OCI-LY3 (cell line): ENCODE measurements around the gene CMSS1.

Experiments
- H2AFZ ChIP-seq: fragments of 200-600, 300-600 bp; shearing (Covaris generic); 2 replicates; pipeline ENCODE4 v1.6.0; 2014; ENCODE audit warnings: antibody characterized with exemption, low read depth, low read length
- H3K27ac ChIP-seq: fragments of 200-600, 300-600 bp; sonication (generic); 2 replicates; pipeline ENCODE4 v1.5.1; 2014; ENCODE audit warnings: mild to moderate bottlenecking, low read length, moderate library complexity, mixed read lengths
- H3K27me3 ChIP-seq: fragments of 200-600, 300-600 bp; sonication (generic); 2 replicates; pipeline ENCODE4 v1.6.1; 2014; ENCODE audit warnings: low read depth, low read length, mixed read lengths
- H3K36me3 ChIP-seq: fragments of 200-600, 300-600 bp; sonication (generic); replicated peaks from 2 replicates; pipeline ENCODE3; 2014; ENCODE audit warnings: low read depth, low read length, mixed read lengths
- H3K4me1 ChIP-seq: fragments of 300-600, 200-600 bp; sonication (generic); 2 replicates; pipeline ENCODE4 v1.6.1; 2014; ENCODE audit warnings: low read length, mixed read lengths
- H3K4me2 ChIP-seq: fragments of 200-600, 300-600 bp; sonication (generic); 2 replicates; pipeline ENCODE4 v1.6.1; 2014; ENCODE audit warnings: low read length, mixed read lengths
- H3K4me3 ChIP-seq: fragments of 300-600, 200-600 bp; sonication (generic); 2 replicates; pipeline ENCODE4 v1.5.1; 2014; ENCODE audit warnings: antibody characterized with exemption, mild to moderate bottlenecking, low read length, moderate library complexity
- H3K79me2 ChIP-seq: fragments of 300-600, 200-600 bp; shearing (Covaris generic); 2 replicates; pipeline ENCODE4 v1.6.1; 2014; ENCODE audit warnings: mild to moderate bottlenecking, low read length, mixed read lengths
- H3K9ac ChIP-seq: fragments of 300-600, 200-600 bp; shearing (Covaris generic); 2 replicates; pipeline ENCODE4 v1.6.0; 2014; ENCODE audit warnings: mild to moderate bottlenecking, low read length, moderate library complexity
- H3K9me3 ChIP-seq: fragments of 200-600, 300-600 bp; shearing (Covaris generic); 2 replicates; pipeline ENCODE4 v1.6.1; 2014; ENCODE audit warnings: low read length, mixed read lengths; ENCODE audit not compliant: insufficient read depth
- H4K20me1 ChIP-seq: fragments of 200-600, 300-600 bp; sonication (generic); 2 replicates; pipeline ENCODE4 v1.6.1; 2016; ENCODE audit warnings: low read length, mixed read lengths; ENCODE audit not compliant: insufficient read depth
- CTCF ChIP-seq: fragments of 200-600, 300-600 bp; sonication (generic); IDR thresholded peaks from 2 replicates; pipeline ENCODE4 v1.5.1; 2014; ENCODE audit warnings: antibody characterized with exemption, low read length, low read depth
- EZH2phosphoT487 ChIP-seq: fragments of 200-600 bp; shearing (Covaris generic); IDR thresholded peaks from 2 replicates; pipeline ENCODE4 v1.6.1; 2018; ENCODE audit warnings: antibody characterized with exemption, mixed run types, low read depth

CMSS1 gene

GRCh38 chr3:100003609-100004503 is 186.2 kb downstream of the CMSS1 start:
- Histone ChIP-seq H3K36me3 (no peaks in the 10 kb centered on the region), H3K27me3 (no peaks in the 10 kb centered on the region), H3K9me3 (no peaks in the 10 kb centered on the region), H3K4me2 (peak overlapping the region; percentile 79), H2AFZ (no peak overlapping the region), H3K9ac (no peak overlapping the region), H3K27ac (peak overlapping the region; percentile 35; the same call in 1 of the 2 replicates), H3K4me1 (peaks cover 29% of the 10 kb centered on the region), H3K4me3 (peak overlapping the region; percentile 51), H3K79me2 (peaks cover 10% of the 10 kb centered on the region; the same call in 1 of the 2 replicates), H4K20me1 (peaks cover 4% of the 10 kb centered on the region; the same call in 1 of the 2 replicates)
- TF ChIP-seq CTCF (no peak), EZH2phosphoT487 (no peak)

- Histone ChIP-seq H2AFZ (no peak overlapping the region), H4K20me1 (peaks cover 4% of the 10 kb centered on the region; the same call in 1 of the 2 replicates), H3K36me3 (no peaks in the 10 kb centered on the region), H3K79me2 (peaks cover 10% of the 10 kb centered on the region; the same call in 1 of the 2 replicates), H3K27ac (no peak overlapping the region), H3K27me3 (no peaks in the 10 kb centered on the region), H3K9ac (no peak overlapping the region), H3K4me2 (peak overlapping the region; percentile 79), H3K4me1 (peaks cover 29% of the 10 kb centered on the region), H3K4me3 (peak overlapping the region; percentile 51), H3K9me3 (no peaks in the 10 kb centered on the region)
- TF ChIP-seq CTCF, result no peak
- no peak for TF ChIP-seq EZH2phosphoT487
Measured at GRCh38 chr3:100004931-100005330, 187.3 kb downstream of the CMSS1 start.

- no peaks in the 10 kb centered on the region for H3K9me3 ChIP-seq
- H2AFZ ChIP-seq, result no peak overlapping the region
- H3K27ac ChIP-seq, result no peak overlapping the region
- H3K4me1 ChIP-seq, result peaks cover 29% of the 10 kb centered on the region
- peaks cover 4% of the 10 kb centered on the region; the same call in 1 of the 2 replicates for H4K20me1 ChIP-seq
- no peaks in the 10 kb centered on the region for H3K27me3 ChIP-seq
- peaks cover 10% of the 10 kb centered on the region; the same call in 1 of the 2 replicates for H3K79me2 ChIP-seq
- TF ChIP-seq EZH2phosphoT487, result no peak
- TF ChIP-seq CTCF, result no peak
- no peaks in the 10 kb centered on the region for H3K36me3 ChIP-seq
- no peak overlapping the region for H3K4me2 ChIP-seq
- H3K9ac ChIP-seq, result no peak overlapping the region
- no peak overlapping the region for H3K4me3 ChIP-seq
Measured at GRCh38 chr3:100005665-100006393, 188.2 kb downstream of the CMSS1 start.

GRCh38 chr3:100006570-100007271 is 189.1 kb downstream of the CMSS1 start:
- Histone ChIP-seq H3K9me3 (no peaks in the 10 kb centered on the region), H4K20me1 (peaks cover 4% of the 10 kb centered on the region; the same call in 1 of the 2 replicates), H3K79me2 (peaks cover 10% of the 10 kb centered on the region; the same call in 1 of the 2 replicates), H3K4me1 (peaks cover 29% of the 10 kb centered on the region), H2AFZ (no peak overlapping the region), H3K36me3 (no peaks in the 10 kb centered on the region), H3K27me3 (no peaks in the 10 kb centered on the region), H3K9ac (no peak overlapping the region), H3K4me2 (no peak overlapping the region), H3K4me3 (no peak overlapping the region), H3K27ac (no peak overlapping the region)
- TF ChIP-seq CTCF (no peak), EZH2phosphoT487 (no peak)
